ENCODE data around the gene MIS12. TPM values are rescaled to one million over a fixed set of nuclear protein-coding genes. Genes with fewer than 3 reads are reported as not detected.

MIS12 gene
- total RNA-seq, 2 experiments from 2014 or later, result 41.3 to 44.1 TPM

GRCh38 chr17:5527601-5528250 is 41.4 kb downstream of the MIS12 start:
- ChIA-PET CTCF (interaction anchor here (0.5 to 0.6 kb wide), 2 partner anchors 890 to 1404 kb away, joined by 3 to 4 read pairs; no protein-coding TSS in a partner anchor), POLR2A (interaction anchor here (0.8 to 1.9 kb wide), 2 partner anchors 42 to 108 kb away, joined by 3 to 4 read pairs; partner anchors contain the start of genes DERL2, NUP88 and RPAIN)

- ChIA-PET POLR2A (no interaction called here), CTCF (no interaction called here)
These were observed 44.1 kb downstream of the MIS12 start for GRCh38 chr17:5530265-5531084.

- ChIA-PET CTCF (no interaction called here), POLR2A (no interaction called here)
These were observed 44.7 kb downstream of the MIS12 start for GRCh38 chr17:5531085-5531418.

- CTCF ChIA-PET, result interaction anchor here (1.0 kb wide), 1 partner anchor 113 kb away, joined by 3 read pairs; the partner anchor contains the start of gene NUP88
These were observed 46.2 kb downstream of the MIS12 start for GRCh38 chr17:5532581-5532980.

GRCh38 chr17:5533486-5534315 is 47.3 kb downstream of the MIS12 start:
- CTCF ChIA-PET, result interaction anchor here (1.0 kb wide), 1 partner anchor 114 kb away, joined by 3 read pairs; the partner anchor contains the start of gene NUP88
- POLR2A ChIA-PET, result interaction anchor here (0.7 kb wide), 1 partner anchor 63 kb away, joined by 3 read pairs; no protein-coding TSS in a partner anchor

More at GRCh38 chr17:5532581-5532980, 46.2 kb downstream of the MIS12 start:
- POLR2A ChIA-PET, result no interaction called here

- ChIA-PET CTCF (interaction anchor here (0.6 kb wide), 1 partner anchor 286 kb away, joined by 4 read pairs; no protein-coding TSS in a partner anchor), POLR2A (no interaction called here)
These were observed 49.1 kb downstream of the MIS12 start for GRCh38 chr17:5535436-5535835.

- POLR2A ChIA-PET, result no interaction called here
- CTCF ChIA-PET, result no interaction called here
These were observed 50.7 kb downstream of the MIS12 start for GRCh38 chr17:5536866-5537650.

GRCh38 chr17:5539286-5539685 is 52.9 kb downstream of the MIS12 start:
- CTCF ChIA-PET, result no interaction called here
- POLR2A ChIA-PET, result no interaction called here

- POLR2A ChIA-PET, result no interaction called here
- CTCF ChIA-PET, result no interaction called here
These were observed 54.0 kb downstream of the MIS12 start for GRCh38 chr17:5540321-5540720.

Other genes starting within 250 kb of the MIS12 start
- 10 to 100 TPM; 58.8 to 59.1 TPM for gene RABEP1, start 204.3 kb upstream of the MIS12 start, total RNA-seq
- gene NUP88, start 66.9 kb upstream of the MIS12 start, total RNA-seq, result 100 to 1,000 TPM; 145 to 164 TPM
- 10 to 100 TPM; 52.4 to 53.7 TPM for gene RPAIN, start 66.4 kb upstream of the MIS12 start, total RNA-seq
- gene C1QBP, start 47.4 kb upstream of the MIS12 start, total RNA-seq, result 100 to 1,000 TPM; 568 to 572 TPM
- gene DHX33, start 17.6 kb upstream of the MIS12 start, total RNA-seq, result 10 to 100 TPM; 52.7 to 53.5 TPM
- gene DERL2, start 388 bp upstream of the MIS12 start, total RNA-seq, result 10 to 100 TPM; 87.5 to 89.4 TPM
- 10 to 100 TPM; 19.1 to 21.8 TPM for gene NLRP1, start 97.9 kb downstream of the MIS12 start, total RNA-seq

Measured in activated CD8-positive, alpha-beta memory T cell treated with anti-CD3 and anti-CD28 coated beads for 36 hours (primary cell).